GM18520 (cell line): ENCODE data around the gene HAND1.
A peak's percentile ranks its signal among the peaks of the same experiment; 100 is the strongest.

ENCODE experiments used
- ATAC-seq: cut with Tn5 transposase; IDR thresholded peaks from one replicate; pipeline ENCODE4 v1.9.1; 2021; ENCODE audit not compliant: unreplicated experiment

Gene HAND1

DNA sequence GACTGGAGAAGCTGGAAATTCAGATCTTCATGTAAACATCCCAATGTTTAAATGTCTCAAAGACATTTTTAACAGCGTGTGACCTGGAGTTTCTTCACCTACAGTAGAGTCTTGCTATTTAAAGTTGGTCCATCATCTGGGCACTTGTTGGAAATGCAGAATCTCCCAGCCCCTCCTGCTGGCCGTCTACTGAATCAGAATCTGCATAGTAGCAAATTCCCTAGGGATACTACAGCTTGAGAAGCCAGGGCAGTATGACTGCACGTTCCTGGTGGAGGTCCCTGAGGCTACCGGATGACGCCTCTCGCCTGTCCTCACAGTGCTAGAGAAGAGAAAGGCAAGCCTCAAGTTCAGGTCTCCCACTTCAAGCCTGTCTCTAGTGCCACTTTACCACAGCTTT is 16.5 kb downstream of the HAND1 start:
- ATAC-seq, result no peak

DNA sequence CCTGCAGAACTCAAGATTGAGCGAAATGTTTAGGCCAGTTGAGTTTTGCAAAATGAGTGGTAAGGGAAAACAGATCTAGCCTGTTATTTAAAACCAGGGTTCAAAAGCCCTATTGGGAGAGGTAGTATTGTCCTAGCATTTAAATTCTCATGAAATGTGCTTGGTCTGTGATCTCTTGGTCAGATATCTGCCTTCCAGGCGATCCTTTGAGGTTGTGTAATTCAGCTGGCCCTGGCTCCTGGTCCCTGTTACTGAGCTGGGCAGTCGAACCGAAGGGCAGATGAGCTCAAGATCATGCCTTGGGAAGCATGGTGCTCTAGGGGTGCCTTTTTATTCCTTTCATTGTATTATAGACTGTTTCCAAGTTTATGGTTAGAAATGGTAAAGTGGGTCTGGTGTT is 17.9 kb downstream of the HAND1 start:
- ATAC-seq, result no peak

DNA sequence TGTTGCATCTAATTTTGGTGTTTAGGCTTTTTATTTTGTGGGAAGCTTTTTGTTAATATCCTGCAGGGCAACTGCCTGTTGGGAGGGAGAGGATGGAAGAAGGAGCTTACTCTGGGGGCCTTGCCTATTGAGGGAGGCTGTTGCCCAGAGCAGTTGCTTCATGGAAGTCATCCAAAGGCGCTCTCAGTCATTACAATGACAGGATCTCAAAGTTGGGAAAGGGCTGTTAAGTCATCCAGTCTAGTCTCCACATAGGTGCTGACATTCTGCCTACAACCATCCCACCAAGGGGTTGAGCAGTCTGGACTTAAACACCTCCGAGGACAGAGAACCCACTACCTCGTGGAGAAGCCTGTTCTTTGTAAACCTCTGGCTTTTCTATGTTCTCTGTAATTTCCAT is 19.0 kb downstream of the HAND1 start:
- ATAC-seq, result no peak

GRCh38 chr5:154456540-154456939 is 21.5 kb downstream of the HAND1 start:
- ATAC-seq, result no peak

DNA sequence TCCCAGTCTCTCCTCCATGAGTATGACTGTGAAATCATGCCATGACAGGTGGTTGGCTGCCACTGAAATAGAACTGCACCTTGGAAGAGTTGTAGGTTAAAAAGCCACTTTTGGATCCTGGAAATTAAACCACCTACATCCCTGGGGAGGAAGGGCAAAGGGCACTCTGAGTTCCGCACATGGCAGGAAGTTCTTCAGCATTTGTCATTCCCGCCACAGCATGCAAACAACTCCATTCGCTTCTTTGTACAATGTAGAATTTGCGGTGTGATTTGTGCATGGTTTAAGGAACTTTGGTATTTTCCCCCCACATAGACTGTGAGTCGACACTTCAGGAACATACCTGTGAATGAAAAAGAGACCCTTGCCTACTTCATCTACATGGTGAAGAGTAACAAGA is 22.4 kb downstream of the HAND1 start:
- no peak for ATAC-seq

DNA sequence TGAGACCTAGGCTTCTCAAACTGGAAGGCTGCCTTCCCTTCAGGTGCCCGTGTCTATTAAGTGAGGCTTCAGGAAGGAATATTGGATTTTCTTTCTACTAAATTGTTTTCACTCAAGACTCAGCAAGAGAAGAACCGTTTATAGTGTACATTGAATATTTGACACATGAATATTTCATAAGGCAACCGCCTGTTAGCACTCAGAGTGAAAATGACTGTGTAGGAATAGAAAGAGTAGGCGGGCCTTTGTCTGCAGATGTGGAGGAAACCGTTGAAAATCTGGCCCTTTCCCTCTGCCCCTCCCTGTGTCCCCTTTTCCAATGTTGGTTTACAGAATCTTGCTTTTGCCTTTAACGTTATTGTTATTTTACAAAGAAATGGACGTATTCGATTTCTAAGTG is 26.1 kb downstream of the HAND1 start:
- no peak for ATAC-seq

- ATAC-seq, result no peak
Observed at GRCh38 chr5:154449786-154450185, 28.2 kb downstream of the HAND1 start.

GRCh38 chr5:154447089-154447725 is 30.8 kb downstream of the HAND1 start:
- no peak for ATAC-seq

DNA sequence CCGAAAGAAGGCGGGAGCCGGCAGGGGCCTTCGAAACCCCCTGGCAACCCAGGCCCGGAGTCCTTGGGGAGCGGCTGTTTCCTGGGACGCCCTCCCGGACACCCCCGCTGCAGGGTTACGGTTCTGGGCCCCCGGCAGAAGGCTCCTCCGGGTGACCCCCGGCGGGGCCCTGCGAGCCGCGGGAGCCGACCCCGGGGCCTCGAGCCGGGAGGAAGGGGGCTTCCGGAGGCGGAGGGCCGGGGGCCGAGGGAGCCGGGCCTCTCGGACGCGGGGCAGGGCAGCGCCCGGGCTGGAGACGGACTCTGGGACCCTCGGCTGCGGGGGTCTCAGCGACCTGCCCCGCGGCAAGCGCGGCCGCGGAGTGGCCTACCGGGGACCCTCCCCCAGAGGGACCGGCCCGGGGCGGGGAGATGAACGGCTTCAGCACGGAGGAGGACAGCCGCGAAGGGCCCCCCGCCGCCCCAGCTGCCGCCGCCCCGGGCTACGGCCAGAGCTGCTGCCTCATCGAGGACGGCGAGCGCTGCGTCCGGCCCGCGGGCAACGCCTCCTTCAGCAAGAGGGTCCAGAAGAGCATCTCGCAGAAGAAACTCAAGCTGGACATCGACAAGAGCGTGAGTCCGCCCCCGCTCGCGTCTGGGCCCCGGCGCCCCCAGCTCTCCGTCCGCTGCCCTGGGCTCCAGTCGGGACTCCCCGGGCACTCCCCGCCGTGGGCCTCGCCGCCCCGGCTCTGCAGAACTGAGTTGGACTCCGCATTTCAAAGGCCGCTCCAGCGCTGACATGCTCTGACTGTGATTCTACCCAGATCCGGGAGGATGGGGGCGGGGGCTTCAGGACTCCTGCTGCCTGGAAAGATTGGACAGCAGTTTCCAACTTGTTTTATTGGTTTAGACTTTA is 31.6 kb downstream of the HAND1 start:
- peak; percentile 5 for ATAC-seq

DNA sequence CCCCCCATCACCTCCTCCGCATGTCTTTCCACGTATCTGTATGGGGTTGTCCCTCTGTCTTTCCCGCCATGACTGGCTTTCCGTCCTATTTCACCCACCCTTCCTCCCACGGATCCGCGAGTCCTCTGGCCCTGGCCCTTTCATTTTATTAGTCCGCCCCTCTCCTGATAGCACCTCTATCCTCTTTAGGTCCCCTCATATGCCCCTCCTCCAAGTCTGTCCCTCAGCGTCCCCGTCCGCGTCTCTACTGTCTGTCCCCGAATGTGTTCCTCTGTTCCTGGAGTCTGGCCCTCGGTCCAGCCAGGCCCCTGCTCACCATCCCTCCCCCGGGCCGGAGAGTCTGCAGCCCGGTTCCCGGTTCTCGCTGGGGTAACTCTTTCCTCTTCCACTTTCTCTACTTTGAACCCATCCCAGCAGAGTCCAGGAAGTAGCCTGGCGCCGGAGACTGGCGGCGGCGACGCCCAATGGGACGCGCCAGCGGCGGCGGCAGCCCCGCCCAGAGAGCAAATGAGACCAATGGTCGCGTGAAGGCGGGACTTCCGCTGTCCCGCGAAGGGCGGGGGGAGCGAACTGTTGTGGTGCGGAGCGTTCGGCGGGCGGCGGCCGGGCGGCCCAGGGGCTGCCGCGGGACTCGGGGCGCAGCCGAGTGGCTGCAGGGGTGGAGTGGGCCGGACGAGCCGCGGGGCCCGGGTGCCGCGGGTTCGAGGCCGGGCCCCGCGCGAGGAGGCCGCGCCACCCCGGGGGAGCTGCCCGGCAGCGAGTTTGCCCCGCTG is 32.4 kb downstream of the HAND1 start, which contains the start of gene SAP30L:
TSS of gene SAP30L (plus strand) at position 576 of the 773 bp plus-strand sequence. CDS start 608 bp downstream, outside the sequence.
- ATAC-seq, result peak; percentile 93

DNA sequence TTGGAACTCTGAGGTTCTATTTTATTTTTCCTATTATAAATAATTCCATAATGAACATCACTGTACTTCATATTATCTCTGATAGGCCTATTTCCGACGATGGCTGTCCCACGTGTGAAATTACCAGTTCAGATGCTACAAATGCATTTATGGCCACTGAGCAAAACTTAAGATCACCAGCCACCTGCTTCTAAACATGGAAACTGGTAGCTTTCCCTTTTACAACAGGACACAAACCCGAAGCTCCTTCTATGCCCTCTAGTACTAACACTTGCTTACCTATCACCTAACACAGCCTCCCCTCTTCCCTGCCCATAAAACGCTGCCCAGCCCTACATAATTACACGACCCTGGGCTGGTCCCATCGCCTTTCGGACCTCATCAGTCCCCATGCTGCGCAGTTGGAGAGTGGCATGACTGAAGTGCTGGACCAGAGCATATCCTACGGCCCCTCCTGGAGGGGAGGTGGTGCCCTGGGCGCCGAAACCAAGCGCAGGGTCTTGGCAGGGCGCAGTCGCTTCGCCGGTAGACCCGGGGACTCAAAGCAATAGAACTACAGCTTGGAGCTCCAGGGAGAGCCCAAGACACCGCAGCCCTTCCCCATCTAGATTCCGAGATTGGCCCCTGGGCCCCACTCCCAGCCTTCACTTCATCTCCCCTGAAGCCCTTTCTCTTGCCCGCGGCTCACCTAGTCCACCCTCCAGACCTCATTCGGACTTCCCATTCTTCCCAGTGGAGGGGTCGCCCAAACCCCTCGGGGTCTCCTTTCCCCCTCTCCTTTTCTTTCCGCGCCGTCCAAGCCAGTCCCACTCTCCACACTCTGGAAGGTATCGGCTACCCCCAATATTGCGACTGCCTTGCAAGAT is 33.2 kb downstream of the HAND1 start:
- ATAC-seq, result no peak

GRCh38 chr5:154442801-154443200 is 35.2 kb downstream of the HAND1 start:
- ATAC-seq, result no peak

- no peak for ATAC-seq
Observed at GRCh38 chr5:154440540-154440939, 37.5 kb downstream of the HAND1 start.

- no peak for ATAC-seq
Observed at GRCh38 chr5:154437281-154437965, 40.6 kb downstream of the HAND1 start.

GRCh38 chr5:154435226-154435625 is 42.8 kb downstream of the HAND1 start:
- no peak for ATAC-seq

DNA sequence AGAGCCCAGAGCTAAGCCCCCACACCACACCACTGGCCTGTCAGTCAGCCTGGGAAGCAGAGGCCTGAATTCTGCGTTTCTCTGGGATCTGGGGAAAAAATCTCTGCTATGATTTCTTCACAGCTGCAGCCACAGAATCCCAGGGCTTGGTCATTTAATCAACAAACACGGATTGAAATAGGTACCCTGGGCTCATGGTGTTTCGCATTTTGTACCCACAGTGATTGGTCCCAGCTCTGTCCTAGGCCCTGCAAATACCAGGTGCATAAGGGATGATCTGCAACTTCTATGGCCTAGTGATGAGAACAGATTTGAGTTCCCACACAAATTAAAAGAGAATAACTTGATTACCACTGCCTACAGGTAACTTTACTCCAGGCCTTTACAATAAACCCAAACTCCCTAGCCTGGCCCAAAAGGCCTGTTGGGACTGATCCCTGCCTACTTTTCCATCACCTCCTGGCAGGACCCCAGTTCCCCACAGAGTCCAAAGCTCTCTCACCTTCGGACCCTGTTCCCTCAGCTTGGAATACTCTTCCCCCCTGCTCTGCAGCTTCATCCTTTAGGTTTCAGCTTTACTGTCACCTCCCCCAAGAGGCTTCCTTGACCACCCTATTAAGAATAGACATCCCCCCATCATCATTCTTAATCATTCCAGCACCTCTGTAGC is 46.9 kb downstream of the HAND1 start:
- no peak for ATAC-seq

- ATAC-seq, result no peak
Observed at GRCh38 chr5:154430466-154430865, 47.6 kb downstream of the HAND1 start.

DNA sequence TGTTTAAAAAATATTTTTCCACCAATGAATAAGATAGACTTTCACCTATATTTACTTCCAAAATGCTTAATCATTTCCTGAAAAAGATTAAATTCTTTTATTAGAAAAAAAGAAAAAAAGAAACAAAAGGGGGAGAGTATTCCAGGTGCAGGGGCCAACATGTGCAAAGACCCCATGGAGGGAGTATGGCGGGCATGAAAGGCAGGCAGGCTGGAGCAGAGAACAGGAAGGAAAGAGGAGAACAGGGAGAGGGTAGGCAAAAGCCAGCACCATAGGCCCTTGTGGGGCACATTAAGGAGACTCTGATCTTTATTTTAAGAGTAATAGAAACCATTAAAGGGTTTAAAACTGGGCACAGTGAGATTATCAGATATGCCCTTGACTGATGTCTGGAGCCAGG is 48.7 kb downstream of the HAND1 start:
- ATAC-seq, result no peak

DNA sequence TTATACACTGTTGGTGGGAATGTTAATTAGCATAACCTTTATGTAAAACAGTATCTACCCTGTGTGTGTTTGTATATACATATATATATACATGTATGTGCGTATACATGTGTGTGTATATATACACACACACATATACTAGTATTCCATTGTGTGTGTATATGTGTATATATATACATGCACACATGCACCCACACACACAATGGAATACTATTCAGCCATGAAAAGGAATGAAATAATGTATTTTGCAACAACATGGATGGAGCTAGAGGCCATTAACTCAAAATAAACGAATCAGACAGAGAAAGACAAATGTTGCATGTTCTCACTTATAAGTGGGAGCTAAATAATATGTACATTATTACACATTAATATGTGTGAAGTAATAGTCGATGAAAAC is 49.8 kb downstream of the HAND1 start:
- no peak for ATAC-seq
